DOHH2 (cell line): Measurements from ENCODE around the gene CACNA2D4.
A peak's percentile ranks its signal among the peaks of the same experiment; 100 is the strongest.

Experiments used
- H3F3A ChIP-seq: fragments of 200-600 bp; sonication (generic), shearing (Covaris generic); 2 replicates; pipeline ENCODE4 v1.6.0; 2016; ENCODE audit warnings: antibody characterized with exemption, mild to moderate bottlenecking; ENCODE audit not compliant: control insufficient read depth, insufficient read depth
- H3K27ac ChIP-seq: fragments of 200-600 bp; sonication (generic); 2 replicates; pipeline ENCODE4 v1.5.1; 2014; ENCODE audit warnings: low read depth, mild to moderate bottlenecking, low read length, moderate library complexity
- H3K27me3 ChIP-seq: fragments of 200-600 bp; sonication (generic); 2 replicates; pipeline ENCODE4 v1.6.1; 2014; ENCODE audit warnings: mild to moderate bottlenecking, low read length, mixed read lengths; ENCODE audit not compliant: control insufficient read depth
- H3K36me3 ChIP-seq: fragments of 200-600 bp; sonication (generic); 2 replicates; pipeline ENCODE4 v1.6.1; 2014; ENCODE audit warnings: mild to moderate bottlenecking, low read length, moderate library complexity, mixed read lengths; ENCODE audit not compliant: control insufficient read depth
- H3K4me1 ChIP-seq: fragments of 200-600 bp; sonication (generic); 2 replicates; pipeline ENCODE4 v1.6.1; 2014; ENCODE audit warnings: mild to moderate bottlenecking, low read length, mixed read lengths; ENCODE audit not compliant: control insufficient read depth
- H3K4me2 ChIP-seq: fragments of 200-600 bp; sonication (generic); 2 replicates; pipeline ENCODE4 v1.6.0; 2014; ENCODE audit warnings: mild to moderate bottlenecking, low read length, moderate library complexity
- H3K4me3 ChIP-seq: fragments of 200-600 bp; sonication (generic); 2 replicates; pipeline ENCODE4 v1.5.1; 2014; ENCODE audit warnings: mild to moderate bottlenecking, low read length, mixed read lengths
- H3K79me2 ChIP-seq: fragments of 200-600 bp; sonication (generic); 2 replicates; pipeline ENCODE4 v1.6.1; 2014; ENCODE audit warnings: mild to moderate bottlenecking, low read length, mixed read lengths; ENCODE audit not compliant: control insufficient read depth
- H3K9me2 ChIP-seq: fragments of 200-600 bp; sonication (generic); replicated peaks from 2 replicates; pipeline ENCODE4 v1.6.1; 2014; ENCODE audit warnings: mild to moderate bottlenecking, low read length, mixed read lengths; ENCODE audit not compliant: control insufficient read depth
- H3K9me3 ChIP-seq: fragments of 200-600 bp; sonication (generic); 2 replicates; pipeline ENCODE4 v1.6.1; 2014; ENCODE audit warnings: antibody characterized with exemption, low read length, mixed read lengths; ENCODE audit not compliant: control insufficient read depth, insufficient read depth
- H4K20me1 ChIP-seq: fragments of 200-600 bp; sonication (generic); 2 replicates; pipeline ENCODE4 v1.6.0; 2014; ENCODE audit warnings: low read depth, mild to moderate bottlenecking, antibody characterized with exemption, low read length, moderate library complexity; ENCODE audit not compliant: control insufficient read depth, insufficient read depth
- CTCF ChIP-seq: fragments of 200-600 bp; sonication (generic); IDR thresholded peaks from one replicate; pipeline ENCODE4 v1.5.1; 2014; ENCODE audit warnings: antibody characterized with exemption, mild to moderate bottlenecking, low read depth, low read length; ENCODE audit not compliant: poor library complexity, severe bottlenecking
- EZH2phosphoT487 ChIP-seq: fragments of 200-600 bp; sonication (generic); IDR thresholded peaks from 2 replicates; pipeline ENCODE4 v1.6.1; 2017; ENCODE audit warnings: borderline replicate concordance, mild to moderate bottlenecking, antibody characterized with exemption, low read length, moderate library complexity, mixed read lengths

Gene CACNA2D4

GRCh38 chr12:1939801-1940607, 21.6 kb upstream of the CACNA2D4 start:
- H3K27me3 ChIP-seq: no peaks in the 10 kb centered on the region
- no peak overlapping the region for H3K27ac ChIP-seq
- H4K20me1 ChIP-seq: no peaks in the 10 kb centered on the region
- peaks cover 4% of the 10 kb centered on the region; the same call in 1 of the 2 replicates for H3K4me1 ChIP-seq
- H3K9me3 ChIP-seq: no peaks in the 10 kb centered on the region
- H3K9me2 ChIP-seq: no peaks in the 10 kb centered on the region
- H3K4me2 ChIP-seq: no peak overlapping the region
- H3K79me2 ChIP-seq: no peaks in the 10 kb centered on the region
- no peaks in the 10 kb centered on the region for H3F3A ChIP-seq
- H3K36me3 ChIP-seq: peaks cover 10% of the 10 kb centered on the region; the same call in 1 of the 2 replicates
- peak; percentile 92 for TF ChIP-seq CTCF
- TF ChIP-seq EZH2phosphoT487: no peak
- no peak overlapping the region for H3K4me3 ChIP-seq

- peaks cover 5% of the 10 kb centered on the region for H3K4me1 ChIP-seq
- H3K79me2 ChIP-seq: no peaks in the 10 kb centered on the region
- no peaks in the 10 kb centered on the region for H3K27me3 ChIP-seq
- TF ChIP-seq CTCF (no peak), EZH2phosphoT487 (no peak)
- H3K4me3 ChIP-seq: no peak overlapping the region
- H4K20me1 ChIP-seq: no peaks in the 10 kb centered on the region
- no peak overlapping the region for H3K4me2 ChIP-seq
- H3K9me2 ChIP-seq: no peaks in the 10 kb centered on the region
- no peaks in the 10 kb centered on the region for H3K9me3 ChIP-seq
- H3K36me3 ChIP-seq: peaks cover 10% of the 10 kb centered on the region; the same call in 1 of the 2 replicates
- no peak overlapping the region for H3K27ac ChIP-seq
- no peaks in the 10 kb centered on the region for H3F3A ChIP-seq
Measured at GRCh38 chr12:1939331-1939730, 20.9 kb upstream of the CACNA2D4 start.

GRCh38 chr12:1937481-1938224, 19.2 kb upstream of the CACNA2D4 start:
- no peak overlapping the region for H3K4me3 ChIP-seq

More at GRCh38 chr12:1937481-1938224, 19.2 kb upstream of the CACNA2D4 start:
- Histone ChIP-seq H3K9me3 (no peaks in the 10 kb centered on the region), H3K4me2 (no peak overlapping the region), H3K36me3 (peaks cover 10% of the 10 kb centered on the region; the same call in 1 of the 2 replicates), H3K27me3 (no peaks in the 10 kb centered on the region), H3K9me2 (no peaks in the 10 kb centered on the region), H3K79me2 (no peaks in the 10 kb centered on the region), H3K4me1 (peaks cover 22% of the 10 kb centered on the region), H4K20me1 (no peaks in the 10 kb centered on the region), H3K27ac (no peak overlapping the region), H3F3A (no peaks in the 10 kb centered on the region)
- TF ChIP-seq CTCF: no peak
- no peak for TF ChIP-seq EZH2phosphoT487
